Esophagus mucosa (tissue), 1 donor: ENCODE measurements around the gene NRGN. TPM values are rescaled to one million over a fixed set of nuclear protein-coding genes. Genes with fewer than 3 reads are reported as not detected.

Experiments used
- ATAC-seq: fragments of 200-7000 bp; cut with Tn5 transposase; one replicate; pipeline ENCODE4 v1.9.1; 2020
- total RNA-seq: library from RNA; stranded (reverse); gene quantifications from one replicate; pipeline ENCODE4 v1.2.4, GENCODE V29; 2023
- donor health status: DM: yes; HTN: yes; CAD: no.

Gene NRGN
- total RNA-seq, 1 donor from 2014 or later, result 1.1 TPM

GRCh38 chr11:124740277-124740882, 638 bp downstream of the NRGN start:
- peak; percentile 53 for ATAC-seq

GRCh38 chr11:124742555-124742954, 2.8 kb downstream of the NRGN start:
- ATAC-seq, result no peak

DNA sequence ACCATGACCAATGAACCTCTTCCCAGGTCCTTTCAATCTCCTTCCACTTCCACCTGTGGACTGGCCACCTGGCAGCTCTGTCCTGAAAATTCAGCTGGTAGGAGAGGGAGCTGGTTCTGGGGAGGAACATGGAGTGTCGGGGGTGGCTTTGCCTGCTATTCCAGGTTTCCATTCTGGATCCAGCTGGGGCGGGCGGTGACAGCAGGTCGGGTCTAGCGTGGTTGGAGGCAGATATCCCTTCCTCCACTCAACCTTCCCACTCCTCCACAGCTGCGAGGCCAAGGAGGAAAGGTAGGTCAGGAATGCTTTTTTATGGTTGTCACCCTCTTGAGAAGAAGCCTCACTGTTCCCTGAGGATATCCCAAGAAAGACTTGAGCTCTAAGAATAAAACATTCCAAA, 3.3 kb downstream of the NRGN start:
- no peak for ATAC-seq

DNA sequence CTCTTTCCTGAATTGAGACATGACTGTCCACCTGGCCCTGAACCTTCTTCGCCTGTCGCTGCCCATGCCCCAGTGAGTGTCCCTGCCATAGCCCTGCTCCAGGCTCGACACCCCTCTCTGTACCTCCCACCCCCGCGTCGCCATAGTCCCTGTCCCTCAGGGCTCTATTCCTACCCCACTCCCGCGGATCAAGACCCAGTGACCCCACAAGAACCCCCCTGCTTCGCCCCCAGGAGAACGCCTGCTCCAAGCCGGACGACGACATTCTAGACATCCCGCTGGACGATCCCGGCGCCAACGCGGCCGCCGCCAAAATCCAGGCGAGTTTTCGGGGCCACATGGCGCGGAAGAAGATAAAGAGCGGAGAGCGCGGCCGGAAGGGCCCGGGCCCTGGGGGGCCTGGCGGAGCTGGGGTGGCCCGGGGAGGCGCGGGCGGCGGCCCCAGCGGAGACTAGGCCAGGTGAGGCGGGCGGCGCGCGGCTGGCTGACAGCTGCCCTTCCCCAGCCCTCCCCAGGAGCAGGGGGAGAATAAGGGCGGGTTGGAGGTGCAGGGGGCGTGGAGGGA, 5.6 kb downstream of the NRGN start:
- ATAC-seq, result no peak

DNA sequence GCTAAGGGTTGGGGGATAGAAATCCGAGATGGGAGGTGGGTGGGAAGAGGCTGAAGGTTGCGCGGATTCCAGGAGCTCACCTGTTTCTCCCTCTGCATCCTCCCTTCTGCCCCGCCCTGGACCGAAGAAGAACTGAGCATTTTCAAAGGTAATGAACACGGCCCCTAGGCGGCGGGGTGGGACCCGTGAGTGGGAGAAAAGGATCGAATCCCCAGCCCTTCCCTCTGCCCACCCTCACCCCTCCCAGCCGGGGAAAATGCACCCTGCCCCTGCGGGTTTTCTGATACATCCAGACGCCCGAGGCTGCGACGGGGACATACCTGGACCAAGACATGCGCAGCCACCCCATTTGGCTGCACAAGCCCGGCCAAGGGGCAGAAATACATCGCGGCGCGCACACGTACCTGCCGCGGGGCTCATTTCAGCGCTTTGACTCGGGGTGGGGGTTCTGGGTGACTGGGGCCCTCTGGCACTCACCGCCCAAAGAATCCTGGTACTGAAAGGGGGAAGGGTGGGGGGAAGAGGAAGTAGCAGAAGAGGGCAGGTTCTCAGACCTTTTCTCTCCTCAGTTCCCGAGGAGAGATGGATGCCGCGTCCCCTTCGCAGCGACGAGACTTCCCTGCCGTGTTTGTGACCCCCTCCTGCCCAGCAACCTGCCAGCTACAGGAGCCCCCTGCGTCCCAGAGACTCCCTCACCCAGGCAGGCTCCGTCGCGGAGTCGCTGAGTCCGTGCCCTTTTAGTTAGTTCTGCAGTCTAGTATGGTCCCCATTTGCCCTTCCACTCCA, 6.3 kb downstream of the NRGN start:
- peak; percentile 4 for ATAC-seq

GRCh38 chr11:124746621-124747243, 7.0 kb downstream of the NRGN start:
- peak; percentile 82 for ATAC-seq

DNA sequence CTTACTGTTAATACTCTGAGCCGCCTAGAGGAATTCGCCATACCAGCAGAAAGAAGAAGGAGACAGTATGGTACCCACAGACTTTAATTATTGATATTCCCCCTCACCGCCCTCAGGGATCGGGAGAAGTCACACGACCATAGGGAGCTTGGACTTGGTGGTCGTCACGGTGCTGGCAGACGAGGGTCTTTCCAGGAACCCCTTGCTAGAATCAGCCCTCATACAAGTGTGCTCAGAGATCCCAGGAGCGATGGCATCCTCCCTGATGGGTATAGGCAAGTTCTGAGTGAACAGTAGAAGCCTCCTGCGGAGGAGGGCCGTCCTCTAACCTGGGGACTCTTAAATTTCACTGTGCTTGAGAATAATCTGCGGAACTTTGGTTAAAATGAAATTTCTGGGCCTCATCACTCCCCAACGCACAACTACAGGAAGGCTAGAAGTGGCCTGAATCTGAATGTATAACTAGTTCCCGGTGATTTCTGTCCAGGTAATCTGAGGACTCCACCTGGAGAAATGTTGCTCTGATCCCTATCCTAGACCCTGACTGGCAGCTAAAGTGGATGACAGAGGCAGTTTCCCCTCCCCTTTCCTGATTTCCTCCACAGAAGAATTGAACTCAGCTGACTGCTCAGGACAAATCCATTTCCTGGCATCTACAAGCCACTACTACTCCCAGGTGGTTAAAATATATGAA, 7.8 kb downstream of the NRGN start:
- ATAC-seq, result no peak

DNA sequence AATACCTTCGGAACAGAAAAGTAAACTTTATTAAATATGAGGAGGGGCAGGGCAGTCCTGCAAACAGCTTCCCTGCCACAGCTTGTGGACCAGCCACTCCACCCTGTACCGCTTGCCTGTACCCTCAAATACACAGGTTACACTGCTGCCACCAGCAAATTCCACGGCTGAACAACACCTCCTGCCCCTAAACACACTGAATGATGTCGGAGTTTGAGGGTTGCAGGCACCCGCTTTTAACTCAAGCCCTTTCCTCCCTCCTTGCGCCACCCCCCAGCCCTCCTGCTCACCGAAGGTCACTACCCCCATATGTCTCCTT, 8.3 kb downstream of the NRGN start:
- no peak for ATAC-seq

- peak; percentile 65 for ATAC-seq
Observed at GRCh38 chr11:124748481-124749343, 9.0 kb downstream of the NRGN start.

DNA sequence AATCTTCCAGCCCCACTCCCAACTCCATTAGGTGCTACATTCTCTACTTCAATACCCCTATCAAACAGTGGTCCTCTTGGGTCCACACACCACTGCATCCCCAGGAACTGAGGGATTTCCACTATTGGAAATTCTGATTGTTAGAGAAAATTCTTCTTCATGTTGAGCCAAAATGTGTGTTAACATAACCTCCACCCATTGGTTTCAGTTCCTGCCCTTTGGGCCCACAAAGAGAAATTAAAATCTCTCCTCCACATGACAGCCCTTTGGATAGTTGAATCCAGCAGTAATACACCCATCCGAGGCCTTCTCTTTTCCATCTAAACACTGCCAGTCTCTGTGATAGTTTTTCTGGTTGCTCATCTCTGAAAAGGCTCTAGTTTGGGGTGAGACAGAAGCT, 10.2 kb downstream of the NRGN start:
- ATAC-seq, result no peak

GRCh38 chr11:124751391-124751740, 11.6 kb downstream of the NRGN start:
- ATAC-seq, result no peak

DNA sequence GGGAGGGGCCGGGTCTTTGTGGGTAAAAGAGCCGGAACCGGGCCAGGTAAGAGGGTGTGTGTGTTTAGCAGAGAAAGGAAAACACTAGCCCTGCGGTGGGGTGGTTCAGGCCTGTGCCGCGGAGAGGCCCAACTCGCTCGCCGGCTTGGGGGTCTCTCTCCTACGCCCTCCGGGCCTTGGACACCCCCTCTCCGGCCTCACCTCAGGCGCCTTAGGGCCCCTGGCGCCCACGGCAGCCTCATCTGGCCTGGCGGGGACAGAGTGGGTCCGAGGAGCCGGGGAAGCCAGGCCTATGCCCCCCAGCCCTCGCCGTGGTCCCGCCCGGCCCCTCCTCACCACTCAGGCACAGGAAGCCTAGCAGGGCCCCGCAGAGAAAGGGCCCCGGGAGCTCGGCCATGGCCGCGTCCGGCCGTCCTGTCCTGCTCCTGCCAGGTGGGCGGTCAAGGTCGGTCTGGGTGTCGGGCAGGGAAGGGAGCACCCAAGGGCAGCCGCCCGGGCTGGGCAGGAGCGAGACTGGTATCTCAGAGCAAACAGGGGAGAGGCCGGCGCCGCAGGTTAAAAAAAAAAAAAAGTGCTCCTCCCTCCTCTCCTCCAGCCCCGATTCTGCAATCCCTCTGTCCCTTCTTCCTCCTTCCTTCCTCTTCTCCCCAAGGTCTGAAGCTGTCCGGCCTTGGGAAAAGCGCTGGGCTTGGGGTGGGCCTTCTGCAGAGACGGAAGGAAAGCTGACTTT, 12.2 kb downstream of the NRGN start, which contains the start of gene VSIG2:
TSS of gene VSIG2 (minus strand) at position 515 of the 730 bp plus-strand sequence. CDS start at position 397, 118 bp downstream.
- no peak for ATAC-seq

DNA sequence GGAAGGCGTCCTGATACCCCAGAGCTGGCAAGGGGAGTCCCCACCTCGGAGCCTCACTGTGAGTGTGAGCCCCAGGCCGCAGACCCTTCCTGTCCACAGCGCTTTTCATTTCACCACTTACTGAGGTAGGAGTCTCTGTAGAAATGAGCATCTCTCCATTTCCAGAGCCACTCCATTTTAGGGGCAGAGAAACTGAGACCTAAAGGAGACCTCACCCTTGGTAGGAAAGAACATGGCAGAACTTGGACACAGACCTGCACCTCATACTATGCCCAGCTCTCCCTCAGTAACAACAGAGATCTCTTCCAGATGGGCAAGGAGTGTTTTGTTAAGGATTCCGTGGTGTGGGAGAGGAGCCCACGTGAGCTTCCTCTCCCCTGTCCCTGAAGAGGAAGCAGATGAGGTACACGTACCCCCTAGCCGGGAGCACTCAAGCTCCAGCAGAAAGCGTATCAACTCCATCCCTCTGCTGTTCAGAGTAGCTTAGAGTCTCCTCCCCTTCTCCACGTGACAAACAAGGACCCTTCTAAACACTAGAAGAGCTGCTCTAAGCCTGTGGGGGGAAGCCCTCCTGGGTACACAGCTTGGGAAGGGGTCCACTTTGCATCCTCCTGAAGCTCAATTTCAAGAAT, 12.8 kb downstream of the NRGN start:
- ATAC-seq, result no peak

- no peak for ATAC-seq
Observed at GRCh38 chr11:124753205-124753604, 13.5 kb downstream of the NRGN start.

GRCh38 chr11:124753624-124754023, 13.9 kb downstream of the NRGN start:
- no peak for ATAC-seq

GRCh38 chr11:124754309-124754708, 14.6 kb downstream of the NRGN start:
- ATAC-seq, result no peak

DNA sequence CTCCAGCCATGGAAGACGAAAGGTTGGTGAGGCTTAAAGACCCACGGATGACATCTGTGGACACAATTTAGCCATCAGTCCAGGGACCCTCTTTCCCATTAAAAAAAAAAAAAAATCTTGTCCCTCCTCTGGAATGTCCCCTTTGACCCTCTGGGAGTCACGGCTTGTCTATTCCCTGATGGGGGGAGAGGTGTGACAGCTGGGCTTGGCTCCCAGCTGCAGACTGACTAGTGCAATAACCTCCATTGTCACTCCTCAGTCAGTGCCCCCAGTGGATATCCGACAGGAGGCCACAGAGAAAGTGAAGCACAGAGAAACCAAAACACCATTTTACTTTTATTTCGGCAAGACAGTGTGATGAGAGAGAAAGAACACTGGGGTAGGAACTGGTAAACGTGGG, 15.0 kb downstream of the NRGN start:
- no peak for ATAC-seq

DNA sequence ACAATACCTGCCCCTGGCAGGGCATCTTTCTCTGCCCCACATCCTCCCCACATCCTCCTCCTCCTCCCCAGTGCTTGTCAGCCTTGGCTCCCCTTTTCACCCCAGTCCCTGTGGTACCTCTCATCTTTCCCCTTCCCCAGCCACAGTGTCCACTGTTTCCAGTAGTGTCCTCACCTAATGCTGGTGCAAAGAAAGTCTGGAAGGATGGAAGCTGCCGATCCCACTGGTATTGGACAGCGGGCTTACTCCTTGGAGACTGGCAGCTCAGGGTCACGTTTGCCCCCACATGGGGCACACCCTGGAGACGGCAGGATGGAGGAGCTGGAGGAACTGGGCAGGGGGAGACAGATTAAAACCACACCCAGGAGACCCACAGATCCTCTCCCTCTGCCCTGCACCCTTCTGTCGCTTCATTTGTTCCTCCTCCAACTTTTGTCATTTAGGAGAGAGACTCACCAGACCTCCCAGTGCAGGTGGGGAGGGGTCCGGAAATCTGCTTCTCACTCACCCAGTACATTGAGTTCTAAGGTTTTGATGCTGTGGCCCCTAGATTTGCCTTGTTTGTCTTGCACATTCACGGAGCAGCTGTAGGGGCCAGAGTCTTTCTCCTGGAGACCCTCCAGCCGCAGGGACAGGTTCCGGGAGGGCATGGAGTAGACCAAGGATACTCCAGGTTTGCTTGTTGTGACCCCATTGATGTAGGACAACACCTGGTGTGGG, 16.5 kb downstream of the NRGN start:
- ATAC-seq, result no peak

- no peak for ATAC-seq
Observed at GRCh38 chr11:124756753-124757227, 17.0 kb downstream of the NRGN start.

GRCh38 chr11:124757320-124757719, 17.6 kb downstream of the NRGN start:
- no peak for ATAC-seq
